ENCODE measurements around the gene DOCK1. TPM values are rescaled to one million over a fixed set of nuclear protein-coding genes. Genes with fewer than 3 reads are reported as not detected.
"Not testable (repeated sequence)": the region's sequence is repeated elsewhere in the genome, so short reads cannot be mapped to it uniquely, and the experiment has no call there.

The DOCK1 gene
- total RNA-seq, 1 donor from 2014 or later = 69.3 TPM

DNA sequence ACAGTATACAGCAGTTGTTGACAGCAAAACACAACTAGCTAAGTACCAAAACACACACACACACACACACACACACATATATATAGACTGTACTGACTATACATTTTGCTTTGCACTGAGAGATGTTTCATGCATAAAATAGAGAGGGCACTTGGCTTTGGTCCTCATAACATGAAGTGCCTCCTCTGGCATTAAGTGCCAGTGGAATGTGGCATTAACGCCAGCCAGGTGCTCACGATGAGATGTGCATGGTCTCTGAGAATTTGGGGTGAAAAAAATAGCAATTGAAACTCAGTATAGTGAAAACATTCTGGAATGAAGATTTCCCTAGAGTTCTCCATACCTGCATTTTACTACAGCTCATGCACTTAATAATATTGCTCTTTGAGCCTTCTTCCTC is 361.2 kb downstream of the DOCK1 start:
- no peak for DNase-seq (ENCODE audit: low read depth in 2 of 2)

- DNase-seq (ENCODE audit: low read depth in 2 of 2) = no peak
Measured at GRCh38 chr10:127267442-127267841, 362.2 kb downstream of the DOCK1 start.

DNA sequence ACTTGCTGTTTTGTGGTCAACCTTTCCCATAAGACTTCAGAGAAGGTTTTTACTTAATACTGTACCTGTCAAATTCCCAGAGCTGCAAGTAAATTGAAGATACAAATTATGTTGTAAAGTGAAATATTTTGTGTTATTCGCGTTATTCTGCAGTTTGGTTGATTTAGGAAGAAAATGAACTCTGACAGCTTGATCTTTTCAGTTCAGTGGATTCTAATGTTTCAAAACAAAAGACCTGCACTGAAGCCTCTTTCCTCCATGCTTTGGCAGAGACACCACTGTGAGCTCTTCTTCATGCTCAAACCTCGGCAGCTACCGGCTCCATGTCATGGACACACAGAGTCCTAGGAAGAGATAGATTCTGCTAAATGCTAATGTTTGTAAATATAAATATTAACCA is 366.8 kb downstream of the DOCK1 start:
- no peak for DNase-seq (ENCODE audit: low read depth in 2 of 2)

- DNase-seq (ENCODE audit: low read depth in 2 of 2) = no peak
Measured at GRCh38 chr10:127275272-127275671, 370.0 kb downstream of the DOCK1 start.

DNA sequence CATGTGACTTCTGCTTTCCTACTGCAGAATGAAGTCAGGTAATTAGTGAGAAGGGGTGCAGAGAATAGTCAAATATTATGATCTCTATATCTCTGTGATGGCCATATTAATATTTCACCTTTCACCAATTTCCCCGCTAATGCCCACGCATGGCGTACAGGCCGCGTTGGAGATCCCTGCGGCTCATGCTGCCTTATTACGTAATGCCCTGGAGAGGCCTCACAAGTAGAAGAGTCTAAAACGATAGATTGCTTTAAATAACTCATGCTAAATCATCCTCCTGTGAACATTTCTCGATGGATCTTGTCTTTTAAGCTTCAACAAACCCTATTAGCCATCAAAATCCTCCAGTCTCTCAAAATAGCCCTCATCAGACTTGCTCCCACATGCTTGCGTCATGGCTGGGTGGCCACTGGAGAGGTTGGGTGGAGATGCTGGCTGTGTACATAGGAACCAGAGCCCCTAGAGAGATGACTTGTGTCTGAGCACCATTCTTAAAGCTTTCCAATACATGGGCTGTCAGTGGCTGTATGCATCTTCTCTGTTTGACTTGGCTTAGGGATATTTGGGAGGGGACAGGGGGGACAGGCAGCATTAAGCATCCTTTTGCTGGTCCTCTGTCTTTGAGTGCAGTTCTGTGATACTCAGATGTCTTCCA is 370.7 kb downstream of the DOCK1 start:
- DNase-seq (ENCODE audit: low read depth in 2 of 2) = no peak

GRCh38 chr10:127276794-127277462 is 371.7 kb downstream of the DOCK1 start:
- DNase-seq (ENCODE audit: low read depth in 2 of 2) = peak in 1 of 2 donors; percentile 34

GRCh38 chr10:127278001-127278400 is 372.8 kb downstream of the DOCK1 start:
- DNase-seq (ENCODE audit: low read depth in 2 of 2) = peak; percentile 36 to 74

- DNase-seq (ENCODE audit: low read depth in 2 of 2) = no peak
Measured at GRCh38 chr10:127279334-127279774, 374.1 kb downstream of the DOCK1 start.

DNA sequence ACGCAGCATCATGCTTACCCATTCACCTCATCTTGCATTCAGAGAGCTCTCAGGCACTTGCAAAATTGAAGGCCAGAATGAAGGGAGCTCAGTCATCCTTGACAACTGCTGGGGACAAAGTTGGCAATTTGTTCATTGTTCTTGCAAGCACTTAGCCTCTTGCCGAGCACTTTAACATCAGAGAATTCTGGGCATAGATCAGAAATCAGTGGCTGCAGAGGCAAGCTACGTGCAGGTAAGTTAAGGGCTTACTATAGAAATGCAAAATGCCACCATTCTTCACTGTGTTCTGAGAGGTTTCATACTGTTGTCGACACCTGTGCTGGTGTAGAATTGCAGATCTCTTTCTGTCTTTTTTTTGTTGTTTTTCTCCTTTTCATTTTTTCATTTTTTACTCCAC is 375.2 kb downstream of the DOCK1 start:
- DNase-seq (ENCODE audit: low read depth in 2 of 2) = no peak

- DNase-seq (ENCODE audit: low read depth in 2 of 2) = no peak
Measured at GRCh38 chr10:127283017-127283416, 377.8 kb downstream of the DOCK1 start.

- no peak for DNase-seq (ENCODE audit: low read depth in 2 of 2)
Measured at GRCh38 chr10:127283576-127283975, 378.3 kb downstream of the DOCK1 start.

DNA sequence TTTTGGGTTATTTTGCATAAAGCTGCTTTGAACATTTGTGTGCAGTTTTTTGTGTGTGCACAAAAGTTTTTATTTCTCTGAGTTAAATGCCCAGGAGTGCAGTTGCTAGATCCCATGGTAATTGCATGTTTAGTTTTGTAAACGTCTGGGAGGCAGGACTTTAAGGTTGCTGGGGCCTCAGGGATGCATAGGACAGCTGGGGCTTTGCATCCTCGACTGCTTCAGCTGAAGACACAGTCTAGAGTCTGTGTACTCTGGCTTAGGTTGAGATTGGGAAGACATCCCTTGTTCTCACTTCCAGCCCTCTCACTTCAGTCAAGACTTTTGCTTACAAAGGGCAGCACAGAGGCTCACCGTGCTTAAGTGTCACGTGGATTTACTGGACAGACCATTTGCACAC is 385.6 kb downstream of the DOCK1 start:
- DNase-seq (ENCODE audit: low read depth in 2 of 2) = no peak

DNA sequence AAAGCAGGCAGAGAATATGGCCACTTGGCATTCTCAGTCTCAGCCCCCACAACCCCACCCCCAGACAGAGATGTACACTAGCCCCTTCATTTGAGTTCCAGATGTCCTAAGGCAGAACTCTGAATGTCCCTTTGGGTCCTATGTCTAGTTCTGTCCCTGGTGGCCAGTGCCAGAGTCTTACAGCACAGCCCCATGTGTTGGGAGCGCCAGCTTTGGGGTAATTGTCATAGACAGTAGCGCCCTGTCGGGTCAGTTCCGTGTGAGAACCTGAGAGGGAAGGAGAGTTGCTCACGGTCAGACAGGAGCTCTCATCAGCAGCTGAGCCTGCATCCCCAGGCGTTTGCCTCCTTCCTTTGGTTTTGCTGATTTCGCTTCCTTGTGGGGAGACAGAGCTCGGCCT is 386.1 kb downstream of the DOCK1 start:
- DNase-seq (ENCODE audit: low read depth in 2 of 2) = no peak

GRCh38 chr10:127292888-127293287 is 387.7 kb downstream of the DOCK1 start:
- DNase-seq (ENCODE audit: low read depth in 2 of 2) = no peak

- DNase-seq (ENCODE audit: low read depth in 2 of 2) = peak in 1 of 2 donors; percentile 23
Measured at GRCh38 chr10:127293640-127294039, 388.4 kb downstream of the DOCK1 start.

DNA sequence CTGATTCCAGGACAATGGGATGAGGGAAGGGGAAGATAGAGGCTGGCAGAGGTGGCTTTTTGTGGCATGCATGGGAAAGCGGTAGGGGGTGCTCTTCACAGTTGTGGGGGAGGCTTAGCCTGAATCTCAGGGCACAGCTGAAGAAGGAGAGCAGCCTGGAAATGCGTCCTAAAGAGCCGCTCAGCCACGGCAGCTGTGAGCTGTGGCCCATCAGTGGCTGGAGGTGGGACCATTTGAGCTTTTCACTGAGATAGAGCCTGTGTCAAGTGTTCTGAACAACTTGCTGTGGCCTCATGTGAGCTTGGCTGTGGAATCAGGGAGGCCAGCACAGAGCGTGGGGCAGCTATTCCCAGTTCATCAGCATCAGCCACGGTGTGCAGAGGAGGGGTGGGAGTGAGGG is 391.5 kb downstream of the DOCK1 start:
- DNase-seq (ENCODE audit: low read depth in 2 of 2) = no peak

DNA sequence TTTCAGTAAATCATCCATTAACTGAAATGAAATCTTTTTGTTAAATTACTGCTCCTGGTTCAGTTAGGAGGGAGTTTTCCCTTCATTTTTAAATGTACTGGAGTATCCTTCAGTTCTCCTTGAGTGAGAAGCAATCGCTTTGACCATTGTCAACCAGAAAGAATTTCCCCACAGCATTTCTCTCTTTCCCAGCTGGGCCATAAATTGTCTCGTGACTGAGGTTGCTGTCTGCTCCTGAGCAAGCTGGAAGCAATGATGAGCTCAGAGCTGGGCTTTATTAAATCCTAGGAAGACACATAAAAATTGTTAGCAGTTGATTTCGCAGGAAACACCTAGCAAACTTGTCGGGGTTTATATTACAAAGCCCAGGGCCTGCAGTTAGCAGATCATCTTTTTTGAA is 393.2 kb downstream of the DOCK1 start:
- DNase-seq (ENCODE audit: low read depth in 2 of 2) = no peak

DNA sequence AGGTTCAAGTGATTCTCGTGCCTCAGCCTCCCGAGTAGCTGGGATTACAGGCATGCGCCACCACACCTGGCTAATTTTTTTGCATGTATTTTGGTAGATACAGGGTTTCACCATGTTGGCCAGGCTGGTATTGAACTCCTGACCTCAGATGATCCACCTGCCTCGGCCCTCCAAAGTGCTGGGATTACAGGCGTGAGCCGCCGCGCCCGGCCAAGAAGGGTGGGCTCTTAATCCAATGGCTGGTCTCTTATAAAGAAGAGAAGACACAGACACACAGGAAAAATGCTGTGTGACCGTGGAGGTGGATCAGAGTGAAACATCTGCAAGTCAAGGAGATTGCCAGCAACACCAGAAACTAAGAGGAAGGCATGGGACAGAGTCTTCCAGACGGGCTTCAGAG is 394.0 kb downstream of the DOCK1 start:
- DNase-seq (ENCODE audit: low read depth in 2 of 2) = not testable (repeated sequence)

- DNase-seq (ENCODE audit: low read depth in 2 of 2) = no peak
Measured at GRCh38 chr10:127299956-127300689, 394.9 kb downstream of the DOCK1 start.

DNA sequence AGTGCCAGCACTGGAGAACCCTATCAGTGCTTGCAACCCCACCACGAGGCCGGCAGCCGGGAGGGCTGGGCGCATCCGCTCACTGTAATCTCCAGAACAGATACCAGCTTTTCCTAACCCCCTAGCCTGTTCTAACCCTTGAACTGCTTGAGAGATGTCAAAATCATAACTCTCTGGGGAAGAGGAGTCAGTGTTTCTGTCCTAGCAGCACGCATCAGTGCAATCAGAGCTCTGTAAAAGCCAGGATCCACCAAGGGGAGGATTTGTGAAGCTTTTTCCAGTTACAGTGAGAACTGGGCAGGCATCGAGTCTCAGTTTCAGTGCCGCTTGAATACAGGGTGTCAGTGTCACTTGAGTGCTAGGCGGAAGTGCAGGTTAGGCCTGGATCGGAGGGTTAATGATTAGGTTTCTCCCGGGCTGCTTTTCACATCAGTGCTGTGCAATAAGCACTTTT is 395.7 kb downstream of the DOCK1 start:
- no peak for DNase-seq (ENCODE audit: low read depth in 2 of 2)

DNA sequence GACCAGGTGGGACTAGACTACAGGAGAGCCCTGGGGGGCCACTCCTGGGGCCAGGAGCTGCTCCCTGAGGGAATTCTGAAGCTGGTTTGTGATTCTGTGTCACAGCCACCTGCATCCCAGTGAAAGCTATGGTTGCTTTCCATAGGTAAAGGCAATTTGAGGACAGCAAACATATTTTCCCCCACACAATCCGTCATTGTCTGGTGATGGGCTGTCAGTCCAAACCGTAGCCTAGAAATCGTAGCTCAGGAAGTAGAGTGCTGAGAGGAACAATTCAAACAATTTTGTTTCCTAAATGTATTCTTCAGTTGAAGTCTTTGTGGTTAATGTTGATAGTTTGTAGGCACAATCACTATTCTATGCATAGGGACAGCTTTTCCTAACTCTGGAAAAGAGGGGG is 397.1 kb downstream of the DOCK1 start:
- peak in 1 of 2 donors; percentile 14 for DNase-seq (ENCODE audit: low read depth in 2 of 2)

GRCh38 chr10:127303105-127303504 is 397.9 kb downstream of the DOCK1 start:
- DNase-seq (ENCODE audit: low read depth in 2 of 2) = no peak

DNA sequence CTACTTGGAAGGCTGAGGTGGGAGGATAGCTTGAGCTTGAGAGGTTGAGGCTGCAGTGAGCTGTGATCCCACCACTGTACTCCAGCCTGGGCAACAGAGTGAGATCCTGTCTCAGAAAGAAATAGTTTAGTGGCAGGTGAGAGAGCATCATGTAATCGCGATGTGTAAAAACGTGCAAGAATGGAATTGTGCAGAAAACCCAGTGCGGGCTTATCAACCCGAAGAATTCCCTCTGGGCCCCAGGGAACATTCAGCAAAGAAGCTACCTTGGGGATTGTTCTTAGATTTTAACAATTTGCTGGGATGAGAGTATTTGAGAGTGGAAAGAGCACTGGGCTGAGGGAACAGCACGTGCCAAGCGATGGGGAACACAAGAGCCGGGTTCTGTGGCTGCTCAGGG is 398.5 kb downstream of the DOCK1 start:
- no peak for DNase-seq (ENCODE audit: low read depth in 2 of 2)
